H9 (cell line): ENCODE data around the gene SLCO6A1. TPM values are rescaled to one million over a fixed set of nuclear protein-coding genes. Genes with fewer than 3 reads are reported as not detected.

ENCODE experiments used
- DNase-seq: peaks from one replicate; pipeline ENCODE4 v3.0.0-alpha.2; 2017
- H2AFZ ChIP-seq: one replicate; pipeline ENCODE4 v1.6.1; 2013; ENCODE audit warnings: mild to moderate bottlenecking, low read length, control low read depth, moderate library complexity
- H2AK5ac ChIP-seq: 2 replicates; pipeline ENCODE4 v1.6.1; 2013; ENCODE audit warnings: low read length, control low read depth, mixed read lengths; ENCODE audit not compliant: insufficient read length
- H2BK120ac ChIP-seq: one replicate; pipeline ENCODE4 v1.6.1; 2013; ENCODE audit warnings: low read depth, mild to moderate bottlenecking, low read length, control low read depth, inconsistent platforms; ENCODE audit not compliant: poor library complexity, severe bottlenecking
- H2BK12ac ChIP-seq: 2 replicates; pipeline ENCODE4 v1.6.1; 2013; ENCODE audit warnings: low read length, control low read depth, mixed read lengths, low read depth; ENCODE audit not compliant: insufficient read length
- H2BK15ac ChIP-seq: 2 replicates; pipeline ENCODE4 v1.6.1; 2013; ENCODE audit warnings: low read depth, low read length, control low read depth
- H2BK20ac ChIP-seq: one replicate; pipeline ENCODE4 v1.6.1; 2013; ENCODE audit warnings: low read depth, mild to moderate bottlenecking, low read length, control low read depth, inconsistent platforms; ENCODE audit not compliant: poor library complexity, severe bottlenecking
- H2BK5ac ChIP-seq: 2 replicates; pipeline ENCODE4 v1.6.1; 2013; ENCODE audit warnings: low read length, control low read depth, mixed read lengths; ENCODE audit not compliant: insufficient read length
- H3K14ac ChIP-seq: 2 replicates; pipeline ENCODE4 v1.6.1; 2013; ENCODE audit warnings: low read length, control low read depth; ENCODE audit not compliant: insufficient read depth
- H3K18ac ChIP-seq: 2 replicates; pipeline ENCODE4 v1.6.1; 2013; ENCODE audit warnings: low read depth, mild to moderate bottlenecking, mixed read lengths, low read length, control low read depth; ENCODE audit not compliant: insufficient read length
- H3K23ac ChIP-seq: 2 replicates; pipeline ENCODE4 v1.6.1; 2013; ENCODE audit warnings: low read length, control low read depth, mixed read lengths, low read depth; ENCODE audit not compliant: insufficient read length
- H3K23me2 ChIP-seq: 2 replicates; pipeline ENCODE4 v1.6.1; 2013; ENCODE audit warnings: low read depth, mild to moderate bottlenecking, mixed read lengths, low read length, control low read depth; ENCODE audit not compliant: insufficient read length, poor library complexity, severe bottlenecking
- H3K27ac ChIP-seq: 2 replicates; pipeline ENCODE4 v1.5.1; 2013; ENCODE audit warnings: low read length, control low read depth, mixed read lengths, low read depth; ENCODE audit not compliant: insufficient read length
- H3K27me3 ChIP-seq: 2 replicates; pipeline ENCODE4 v1.6.1; 2013; ENCODE audit warnings: low read length, control low read depth, inconsistent platforms; ENCODE audit not compliant: insufficient read depth
- H3K4ac ChIP-seq: 2 replicates; pipeline ENCODE4 v1.6.1; 2013; ENCODE audit warnings: low read depth, mild to moderate bottlenecking, control low read depth, inconsistent platforms, low read length, moderate library complexity
- H3K4me1 ChIP-seq: 2 replicates; pipeline ENCODE4 v1.6.1; 2013; ENCODE audit warnings: low read length, control low read depth, inconsistent platforms; ENCODE audit not compliant: insufficient read depth
- H3K4me2 ChIP-seq: 2 replicates; pipeline ENCODE4 v1.6.1; 2013; ENCODE audit warnings: low read length, control low read depth, mixed read lengths; ENCODE audit not compliant: insufficient read length, insufficient read depth
- H3K56ac ChIP-seq: 2 replicates; pipeline ENCODE4 v1.6.1; 2013; ENCODE audit warnings: low read depth, mild to moderate bottlenecking, mixed read lengths, low read length, control low read depth; ENCODE audit not compliant: insufficient read length
- H3K79me1 ChIP-seq: 2 replicates; pipeline ENCODE4 v1.6.1; 2013; ENCODE audit warnings: low read depth, mild to moderate bottlenecking, moderate library complexity, low read length, control low read depth, inconsistent platforms; ENCODE audit not compliant: insufficient read depth, poor library complexity, severe bottlenecking
- H3K79me2 ChIP-seq: 2 replicates; pipeline ENCODE4 v1.6.1; 2013; ENCODE audit warnings: low read length, control low read depth, inconsistent platforms; ENCODE audit not compliant: insufficient read depth
- H3K9ac ChIP-seq: 2 replicates; pipeline ENCODE4 v1.6.1; 2013; ENCODE audit warnings: low read length, control low read depth, mixed read lengths; ENCODE audit not compliant: insufficient read length; ENCODE audit errors: extremely low read depth
- H3K9me3 ChIP-seq: one replicate; pipeline ENCODE4 v1.6.1; 2013; ENCODE audit warnings: low read depth, low read length, inconsistent platforms; ENCODE audit not compliant: control insufficient read depth
- H3T11ph ChIP-seq: one replicate; pipeline ENCODE4 v1.6.1; 2013; ENCODE audit warnings: mild to moderate bottlenecking, low read length, control low read depth, inconsistent platforms
- H4K20me1 ChIP-seq: one replicate; pipeline ENCODE4 v1.6.1; 2013; ENCODE audit not compliant: control insufficient read depth, insufficient read length, insufficient read depth
- H4K5ac ChIP-seq: 2 replicates; pipeline ENCODE4 v1.6.1; 2013; ENCODE audit warnings: low read depth, mild to moderate bottlenecking, mixed read lengths, low read length, control low read depth; ENCODE audit not compliant: insufficient read length
- H4K8ac ChIP-seq: replicated peaks from 2 replicates; pipeline ENCODE4 v1.6.1; 2013; ENCODE audit warnings: low read length, control low read depth, mixed read lengths, low read depth; ENCODE audit not compliant: insufficient read length
- H4K91ac ChIP-seq: 2 replicates; pipeline ENCODE4 v1.6.1; 2013; ENCODE audit warnings: low read depth, mild to moderate bottlenecking, moderate library complexity, mixed read lengths, low read length, control low read depth; ENCODE audit not compliant: insufficient read length
- H3K27ac Mint-ChIP-seq, 3 experiments: 2 replicates in 2 of 3; 3 replicates in 1 of 3; pipeline ENCODE4 v1.8.0; 2020 to 2021; ENCODE audit warnings: mixed read lengths in 3 of 3, mild to moderate bottlenecking in 1 of 3, moderate library complexity in 1 of 3
- H3K27me3 Mint-ChIP-seq: 2 replicates; pipeline ENCODE4 v1.8.0; 2021; ENCODE audit warnings: low read depth, mild to moderate bottlenecking, moderate library complexity, mixed read lengths
- H3K36me3 Mint-ChIP-seq, 3 experiments: 2 replicates in 2 of 3; 3 replicates in 1 of 3; pipeline ENCODE4 v1.8.0; 2020 to 2021; ENCODE audit warnings: low read depth in 3 of 3, mixed read lengths in 3 of 3; ENCODE audit not compliant: insufficient read depth in 1 of 3
- H3K4me1 Mint-ChIP-seq, 2 experiments: 2 replicates each; pipeline ENCODE4 v1.8.0; 2020; ENCODE audit warnings: mixed read lengths in 2 of 2
- H3K4me3 Mint-ChIP-seq, 2 experiments: 2 replicates in 1 of 2; 3 replicates in 1 of 2; pipeline ENCODE4 v1.8.0; 2020 to 2021; ENCODE audit warnings: mild to moderate bottlenecking in 2 of 2, mixed read lengths in 2 of 2, moderate library complexity in 1 of 2
- H3K9me3 Mint-ChIP-seq, 2 experiments: 2 replicates in 1 of 2; 3 replicates in 1 of 2; pipeline ENCODE4 v1.8.0; 2020; ENCODE audit warnings: mild to moderate bottlenecking in 2 of 2, mixed read lengths in 2 of 2, moderate library complexity in 1 of 2
- WGBS: extraction: QIAGEN DNeasy Blood & Tissue Kit; methylation state at CpG from one replicate; pipeline ENCODE4 v1.1.7; 2013; ENCODE audit warnings: missing lambda C conversion rate, low lambda C conversion rate, mixed read lengths; ENCODE audit not compliant: insufficient read length; ENCODE audit errors: extremely low coverage; 5-methylcytosine and 5-hydroxymethylcytosine counted together
- total RNA-seq: library from RNA; stranded (reverse); gene quantifications from 2 replicates; pipeline ENCODE4 v1.2.1, GENCODE V29; 2021
- TF ChIP-seq, protein P1 (sequence below): fragments of 200-600 bp; sonication (generic); conservative IDR thresholded peaks from 3 replicates; pipeline ENCODE4 v1.8.0; 2021; ENCODE audit warnings: antibody characterized with exemption, mild to moderate bottlenecking

The SLCO6A1 gene
- total RNA-seq, 1 experiment from 2014 or later, result 0.46 TPM

DNA sequence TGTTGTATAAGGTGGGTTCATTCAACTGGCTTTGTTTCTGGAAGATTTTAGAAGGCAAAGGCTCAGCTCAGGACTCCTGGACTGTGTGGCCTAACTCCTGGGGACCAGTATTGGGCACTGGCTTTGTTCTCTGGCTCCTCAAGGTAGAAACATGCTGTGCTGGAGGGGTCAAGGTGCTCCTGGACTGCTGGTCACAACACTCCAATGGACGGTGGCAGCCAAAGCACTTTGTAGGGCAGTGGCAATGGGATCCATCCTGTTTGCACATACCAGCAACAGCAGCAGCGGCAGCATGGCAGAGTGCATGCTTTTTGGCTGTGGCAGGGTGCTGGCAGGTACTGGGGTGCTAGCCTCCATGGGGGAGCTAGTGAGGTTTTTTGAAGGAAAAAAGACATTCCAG is 65.3 kb downstream of the SLCO6A1 start:
- Histone ChIP-seq H2BK20ac (no peak overlapping the region), H3K9ac (no peak overlapping the region), H3K9me3 (no peaks in the 10 kb centered on the region), H3K79me1 (no peaks in the 10 kb centered on the region), H2AFZ (no peak overlapping the region), H4K8ac (no peak overlapping the region), H3K18ac (no peak overlapping the region), H2BK120ac (no peak overlapping the region), H2AK5ac (no peak overlapping the region), H3K14ac (no peak overlapping the region), H3K27ac (no peak overlapping the region), H3K23ac (no peak overlapping the region), H3K79me2 (no peaks in the 10 kb centered on the region), H4K20me1 (no peaks in the 10 kb centered on the region), H4K5ac (no peak overlapping the region), H3K4me1 (no peaks in the 10 kb centered on the region), H2BK12ac (no peak overlapping the region), H3K23me2 (no peaks in the 10 kb centered on the region), H3K27me3 (no peaks in the 10 kb centered on the region), H3K56ac (no peak overlapping the region), H2BK15ac (no peak overlapping the region), H3T11ph (no peak overlapping the region), H3K4ac (no peak overlapping the region), H3K4me2 (no peak overlapping the region), H4K91ac (no peak overlapping the region), H2BK5ac (no peak overlapping the region)
- WGBS, result no CpG with 5 or more reads among the region's 2 CpGs
- no peaks in the 10 kb centered on the region; the same call in 1 of the 2 replicates for H3K27me3 Mint-ChIP-seq
- no peak overlapping the region for H3K4me3 Mint-ChIP-seq
- peaks cover 0 to 2% (median 0%) of the 10 kb centered on the region in 3 experiments; a peak in 3 of 7 replicates for H3K36me3 Mint-ChIP-seq
- H3K4me1 Mint-ChIP-seq, result no peaks in the 10 kb centered on the region
- DNase-seq, result no peak
- H3K9me3 Mint-ChIP-seq, result peaks cover 2 to 18% of the 10 kb centered on the region in 2 experiments; a peak in 2 of 5 replicates
- no peak overlapping the region for H3K27ac Mint-ChIP-seq
- TF ChIP-seq, protein P1, sequence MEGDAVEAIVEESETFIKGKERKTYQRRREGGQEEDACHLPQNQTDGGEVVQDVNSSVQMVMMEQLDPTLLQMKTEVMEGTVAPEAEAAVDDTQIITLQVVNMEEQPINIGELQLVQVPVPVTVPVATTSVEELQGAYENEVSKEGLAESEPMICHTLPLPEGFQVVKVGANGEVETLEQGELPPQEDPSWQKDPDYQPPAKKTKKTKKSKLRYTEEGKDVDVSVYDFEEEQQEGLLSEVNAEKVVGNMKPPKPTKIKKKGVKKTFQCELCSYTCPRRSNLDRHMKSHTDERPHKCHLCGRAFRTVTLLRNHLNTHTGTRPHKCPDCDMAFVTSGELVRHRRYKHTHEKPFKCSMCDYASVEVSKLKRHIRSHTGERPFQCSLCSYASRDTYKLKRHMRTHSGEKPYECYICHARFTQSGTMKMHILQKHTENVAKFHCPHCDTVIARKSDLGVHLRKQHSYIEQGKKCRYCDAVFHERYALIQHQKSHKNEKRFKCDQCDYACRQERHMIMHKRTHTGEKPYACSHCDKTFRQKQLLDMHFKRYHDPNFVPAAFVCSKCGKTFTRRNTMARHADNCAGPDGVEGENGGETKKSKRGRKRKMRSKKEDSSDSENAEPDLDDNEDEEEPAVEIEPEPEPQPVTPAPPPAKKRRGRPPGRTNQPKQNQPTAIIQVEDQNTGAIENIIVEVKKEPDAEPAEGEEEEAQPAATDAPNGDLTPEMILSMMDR, result no peak
